GM12878 (cell line): Measurements from ENCODE around the gene NRK. TPM values are rescaled to one million over a fixed set of nuclear protein-coding genes. Genes with fewer than 3 reads are reported as not detected.

ENCODE experiments used
- ATAC-seq: fragments of 200-7000 bp; cut with Tn5 transposase; 3 replicates; pipeline ENCODE4 v1.9.1; 2020; ENCODE audit warnings: mild to moderate bottlenecking, moderate library complexity
- BruUV-seq: library from RNA; stranded (reverse); fragments of 400-500 nt; replicated peaks from 2 replicates; lab custom pipeline; 2021; lab: Mats Ljungman, UMichigan
- CTCF ChIA-PET: fragments of 300-600 bp; sonication (Branson Sonifier 250); formaldehyde crosslinking; extraction: SDS; loops from one replicate; lab custom pipeline; 2021; ENCODE audit warnings: inconsistent platforms; lab: Yijun Ruan, JAX
- POLR2A ChIA-PET: fragments of 350-600 bp; formaldehyde crosslinking; extraction: SDS; loops from one replicate; lab custom pipeline; 2021; ENCODE audit warnings: inconsistent platforms; lab: Charles Lee
- RAD21 ChIA-PET: fragments of 300-600 bp; sonication (Branson Sonifier 250); formaldehyde crosslinking; loops from one replicate; lab custom pipeline; 2023; ENCODE audit warnings: antibody characterized with exemption; ENCODE audit not compliant: unreplicated experiment; lab: Charles Lee
- SMC1A ChIA-PET: fragments of 300-600 bp; sonication (Branson Sonifier 250); formaldehyde crosslinking; loops from one replicate; lab custom pipeline; 2023; ENCODE audit not compliant: unreplicated experiment, uncharacterized antibody; lab: Charles Lee
- DNase-seq: peaks from one replicate; pipeline ENCODE4 v3.0.0-alpha.2; 2011; ENCODE audit warnings: low read depth, low spot score
- FAIRE-seq: peaks from 3 replicates; lab custom pipeline; 2011; peaks lifted over from hg19 to GRCh38; lab: Jason Lieb, UNC
- H2AFZ ChIP-seq: 2 replicates; pipeline ENCODE4 v1.6.0; 2011; ENCODE audit warnings: low read depth, low read length, control low read depth; ENCODE audit not compliant: control insufficient read depth
- H3K27ac ChIP-seq: 2 replicates; pipeline ENCODE4 v1.5.1; 2011; ENCODE audit warnings: control low read depth; ENCODE audit not compliant: control insufficient read depth, insufficient read depth
- H3K27me3 ChIP-seq, 2 experiments: replicated peaks in 1 of 2; 2 replicates each; pipeline versions ENCODE4 v1.6.0 to v1.6.1; 2011; ENCODE audit warnings: low read length in 1 of 2; ENCODE audit not compliant: control insufficient read depth in 2 of 2, insufficient read depth in 2 of 2
- H3K36me3 ChIP-seq, 2 experiments: 2 replicates each; pipeline ENCODE4 v1.5.1; 2011; ENCODE audit warnings: low read length in 1 of 2; ENCODE audit not compliant: control insufficient read depth in 2 of 2, insufficient read depth in 2 of 2
- H3K4me1 ChIP-seq: 2 replicates; pipeline ENCODE4 v1.6.1; 2011; ENCODE audit warnings: mild to moderate bottlenecking, low read length, moderate library complexity, mixed read lengths; ENCODE audit not compliant: control insufficient read depth, insufficient read depth
- H3K4me2 ChIP-seq: 2 replicates; pipeline ENCODE4 v1.6.0; 2011; ENCODE audit warnings: control low read depth; ENCODE audit not compliant: control insufficient read depth, insufficient read depth
- H3K4me3 ChIP-seq: fragments of 200-600 bp; sonication (generic); 2 replicates; pipeline ENCODE4 v1.5.1; 2016
- H3K79me2 ChIP-seq: 2 replicates; pipeline ENCODE4 v1.6.0; 2011; ENCODE audit warnings: low read length; ENCODE audit not compliant: control insufficient read depth, insufficient read depth
- H3K9ac ChIP-seq: 2 replicates; pipeline ENCODE4 v1.8.0; 2011; ENCODE audit warnings: low read length, control low read depth, mixed read lengths; ENCODE audit not compliant: control insufficient read depth, insufficient read depth
- H3K9me3 ChIP-seq: replicated peaks from 3 replicates; pipeline ENCODE4 v1.5.1; 2011; ENCODE audit warnings: mild to moderate bottlenecking, low read length; ENCODE audit not compliant: control insufficient read depth, insufficient read depth
- H4K20me1 ChIP-seq: 2 replicates; pipeline ENCODE4 v1.6.0; 2011; ENCODE audit not compliant: control insufficient read depth, insufficient read depth
- CHD2 ChIP-seq: IDR thresholded peaks from 2 replicates; pipeline ENCODE4 v1.6.1; 2011; ENCODE audit warnings: low read depth, low read length, improper control_type of control experiment, borderline replicate concordance
- CREM ChIP-seq: IDR thresholded peaks from 2 replicates; pipeline ENCODE4 v1.6.1; 2014; ENCODE audit warnings: antibody characterized with exemption, low read depth
- CTCF ChIP-seq, 3 experiments: IDR thresholded peaks in 2 of 3; conservative IDR thresholded peaks in 1 of 3; 2 replicates each; pipeline ENCODE4 v1.5.1; 2011; ENCODE audit warnings: low read depth in 3 of 3, low read length in 3 of 3, mild to moderate bottlenecking in 3 of 3, control low read depth in 2 of 3, moderate library complexity in 2 of 3, inconsistent platforms in 1 of 3, mixed read lengths in 1 of 3; ENCODE audit not compliant: control insufficient read depth in 2 of 3, insufficient read depth in 1 of 3; ENCODE audit errors: extremely low read depth in 1 of 3
- EED ChIP-seq: sonication (generic); IDR thresholded peaks from 2 replicates; pipeline ENCODE4 v1.6.1; 2016; ENCODE audit warnings: antibody characterized with exemption, low read depth
- HDGF ChIP-seq: fragments of 450-650 bp; IDR thresholded peaks from 2 replicates; pipeline ENCODE4 v1.6.1; 2016; ENCODE audit warnings: antibody characterized with exemption
- IKZF1 ChIP-seq: fragments of 450-650 bp; conservative IDR thresholded peaks from 2 replicates; pipeline ENCODE4 v1.6.1; 2017; ENCODE audit warnings: antibody characterized with exemption, mild to moderate bottlenecking
- KDM1A ChIP-seq: fragments of 200-600 bp; sonication (generic); IDR thresholded peaks from 2 replicates; pipeline ENCODE4 v1.6.1; 2016; ENCODE audit warnings: borderline replicate concordance
- NR2C2 ChIP-seq: IDR thresholded peaks from 2 replicates; pipeline ENCODE4 v1.6.1; 2011; ENCODE audit warnings: borderline replicate concordance, low read depth; ENCODE audit not compliant: control insufficient read depth, insufficient read length
- POLR2AphosphoS5 ChIP-seq: IDR thresholded peaks from 2 replicates; pipeline ENCODE4 v1.6.1; 2011; ENCODE audit warnings: mild to moderate bottlenecking, low read length, inconsistent platforms
- RB1 ChIP-seq: fragments of 450-650 bp; formaldehyde crosslinking; IDR thresholded peaks from 2 replicates; pipeline ENCODE4 v1.6.1; 2017; ENCODE audit warnings: mild to moderate bottlenecking, borderline replicate concordance
- SKIL ChIP-seq: fragments of 450-650 bp; IDR thresholded peaks from 2 replicates; pipeline ENCODE4 v1.6.1; 2017; ENCODE audit warnings: mild to moderate bottlenecking, low read depth, inconsistent platforms; ENCODE audit not compliant: poor library complexity, severe bottlenecking
- SMAD5 ChIP-seq: IDR thresholded peaks from 2 replicates; pipeline ENCODE4 v1.6.1; 2016; ENCODE audit warnings: antibody characterized with exemption, low read depth
- SMARCA5 ChIP-seq: fragments of 450-650 bp; IDR thresholded peaks from 2 replicates; pipeline ENCODE4 v1.6.1; 2017; ENCODE audit warnings: mild to moderate bottlenecking
- TBL1XR1 ChIP-seq: IDR thresholded peaks from 2 replicates; pipeline ENCODE4 v1.6.1; 2012; ENCODE audit warnings: low read depth, low read length, improper control_type of control experiment
- USF1 ChIP-seq: IDR thresholded peaks from 2 replicates; pipeline ENCODE4 v1.6.1; 2011; ENCODE audit warnings: borderline replicate concordance, low read depth, mild to moderate bottlenecking, moderate library complexity, mixed read lengths, low read length; ENCODE audit not compliant: insufficient read depth; ENCODE audit errors: extremely low read length
- ZNF592 ChIP-seq: fragments of 450-650 bp; IDR thresholded peaks from 2 replicates; pipeline ENCODE4 v1.6.1; 2017; ENCODE audit warnings: mild to moderate bottlenecking, moderate library complexity
- ZSCAN29 ChIP-seq: fragments of 450-650 bp; IDR thresholded peaks from 2 replicates; pipeline ENCODE4 v1.6.1; 2017; ENCODE audit warnings: mild to moderate bottlenecking, moderate library complexity
- WGBS: methylation state at CpG from one replicate; pipeline ENCODE4 v1.1.6; 2016; ENCODE audit warnings: low lambda C conversion rate; ENCODE audit not compliant: insufficient replicate concordance, insufficient coverage; ENCODE audit errors: missing lambda C conversion rate; 5-methylcytosine and 5-hydroxymethylcytosine counted together
- in situ Hi-C: fragments of 300-500 bp; cut with MboI; formaldehyde crosslinking; loops from 9 replicates; pipeline ENCODE4 v1.14.3; 2018; ENCODE audit warnings: mixed read lengths
- intact Hi-C: fragments of 100-400 bp; cut with micrococcal nuclease; formaldehyde crosslinking; loops from one replicate; pipeline ENCODE4 v1.14.2; 2022; ENCODE audit not compliant: unreplicated experiment
- polyA plus RNA-seq, 11 experiments: library from polyadenylated mRNA; depleted of rRNA in 4 of 11; unstranded in 6 of 11; stranded (reverse) in 5 of 11; fragments of >200 nt; fragmentation: Nextera tagmentation in 4 of 11; fragmentation: Illumina TruSeq in 1 of 11; extraction: Ambion mirVana in 4 of 11; extraction: Trizol in 1 of 11; gene quantifications; 1 replicate in 1 of 11; 2 replicates in 10 of 11; pipeline versions ENCODE4 v1.2.1 to v1.2.3, GENCODE V29; 2011 to 2016; ENCODE audit warnings: inconsistent platforms in 2 of 11, missing spikeins in 2 of 11, low read depth in 1 of 11
- total RNA-seq, 4 experiments: library from RNA; depleted of rRNA in 3 of 4; stranded (reverse); fragments of >200 nt in 3 of 4; fragmentation: Illumina TruSeq in 1 of 4; extraction: Trizol in 1 of 4; gene quantifications; 2 replicates each; pipeline versions ENCODE4 v1.2.1 to v1.2.3, GENCODE V29; 2013 to 2021

Gene NRK
- total and polyA plus RNA-seq, 10 of the 15 experiments (the other 5 are each of a cell fraction or from before 2014, with no cell fraction given): 0.15 TPM; not detected in 9

GRCh38 chrX:105837232-105837631, 14.9 kb downstream of the NRK start:
- Histone ChIP-seq H4K20me1 (no peaks in the 10 kb centered on the region), H3K27me3 (no peaks in the 10 kb centered on the region), H3K4me2 (no peak overlapping the region), H2AFZ (no peak overlapping the region), H3K9me3 (no peaks in the 10 kb centered on the region), H3K4me1 (no peaks in the 10 kb centered on the region), H3K79me2 (no peaks in the 10 kb centered on the region), H3K36me3 (no peaks in the 10 kb centered on the region), H3K27ac (no peak overlapping the region), H3K9ac (no peak overlapping the region), H3K4me3 (no peak overlapping the region)
- RAD21 ChIA-PET: no interaction called here
- ATAC-seq: no peak
- SMC1A ChIA-PET: no interaction called here
- POLR2A ChIA-PET: no interaction called here
- intact Hi-C loops: no loop called here
- CTCF ChIA-PET: no interaction called here
- no peak for DNase-seq
- 3% methylated on average over 2 of the region's 2 CpGs for WGBS
- no peak for TF ChIP-seq CTCF (IDR thresholded peaks at IDR 0.05 in 2 of 3, conservative IDR thresholded peaks at IDR 0.05 in 1 of 3; ENCODE audit: control insufficient read depth in 2 of 3, extremely low read depth in 1 of 3, insufficient read depth in 1 of 3, low read depth in 3 of 3, low read length in 3 of 3)
- TF ChIP-seq RB1: no peak
- TF ChIP-seq USF1: no peak
- TF ChIP-seq SMAD5: no peak
- TF ChIP-seq POLR2AphosphoS5: no peak
- TF ChIP-seq IKZF1: no peak
- no peak for TF ChIP-seq CREM
- TF ChIP-seq ZNF592: no peak
- TF ChIP-seq SMARCA5: no peak
- TF ChIP-seq NR2C2: no peak
- TF ChIP-seq SKIL: no peak
- TF ChIP-seq HDGF: no peak
- no peak for TF ChIP-seq KDM1A
- TF ChIP-seq CHD2: no peak
- no peak for TF ChIP-seq ZSCAN29
- TF ChIP-seq TBL1XR1: no peak
- TF ChIP-seq EED: no peak
- no TSS peak for BruUV-seq
- FAIRE-seq: no peak
- in situ Hi-C loops: no loop called here
